Thymus (tissue), 11 donors: Measurements from ENCODE around the gene MAGI2. TPM values are rescaled to one million over a fixed set of nuclear protein-coding genes. Genes with fewer than 3 reads are reported as not detected.
"Not testable (repeated sequence)": the region's sequence is repeated elsewhere in the genome, so short reads cannot be mapped to it uniquely, and the experiment has no call there.

ENCODE experiments used
- DNase-seq, 9 donors: peaks; one replicate each; pipeline ENCODE4 v3.0.0-alpha.2; 2013; ENCODE audit warnings: low spot score in 9 of 9, low read depth in 6 of 9, missing footprints in 1 of 9
- H3K27ac ChIP-seq, 2 donors: one replicate each; pipeline ENCODE4 v1.5.1; 2013; ENCODE audit warnings: control low read depth in 1 of 2, low read depth in 1 of 2, low read length in 1 of 2, mild to moderate bottlenecking in 1 of 2, moderate library complexity in 1 of 2
- H3K27me3 ChIP-seq, 2 donors: one replicate each; pipeline ENCODE4 v1.5.1; 2013; ENCODE audit warnings: low read length in 1 of 2; ENCODE audit not compliant: control insufficient read depth in 2 of 2, insufficient read depth in 1 of 2
- H3K36me3 ChIP-seq, 2 donors: one replicate each; pipeline ENCODE4 v1.5.1; 2013; ENCODE audit warnings: low read length in 1 of 2, mild to moderate bottlenecking in 1 of 2, moderate library complexity in 1 of 2; ENCODE audit not compliant: control insufficient read depth in 2 of 2, insufficient read depth in 2 of 2
- H3K4me1 ChIP-seq, 2 donors: one replicate each; pipeline ENCODE4 v1.5.1; 2013; ENCODE audit warnings: low read length in 2 of 2; ENCODE audit not compliant: control insufficient read depth in 2 of 2, insufficient read depth in 2 of 2
- H3K4me3 ChIP-seq, 2 donors: one replicate each; pipeline ENCODE4 v1.5.1; 2013; ENCODE audit warnings: low read length in 2 of 2, control low read depth in 1 of 2, mild to moderate bottlenecking in 1 of 2
- H3K9me3 ChIP-seq, 2 donors: one replicate each; pipeline ENCODE4 v1.5.1; 2013; ENCODE audit warnings: low read length in 1 of 2, mild to moderate bottlenecking in 1 of 2; ENCODE audit not compliant: control insufficient read depth in 2 of 2, insufficient read depth in 1 of 2
- WGBS: extraction: QIAGEN DNeasy Blood & Tissue Kit; methylation state at CpG from one replicate; pipeline ENCODE4 v1.1.7; 2013; 5-methylcytosine and 5-hydroxymethylcytosine counted together
- polyA plus RNA-seq: library from polyadenylated mRNA; stranded (reverse); fragments of 200-250 nt; gene quantifications from one replicate; pipeline ENCODE4 v1.2.3, GENCODE V29; 2013
- total RNA-seq: library from RNA; stranded (reverse); fragments of 120-200 nt; gene quantifications from one replicate; pipeline ENCODE4 v1.2.4, GENCODE V29; 2013
- donor health status: healthy.

The MAGI2 gene
- total and polyA plus RNA-seq, 2 donors = 0.42 to 1.7 TPM

DNA sequence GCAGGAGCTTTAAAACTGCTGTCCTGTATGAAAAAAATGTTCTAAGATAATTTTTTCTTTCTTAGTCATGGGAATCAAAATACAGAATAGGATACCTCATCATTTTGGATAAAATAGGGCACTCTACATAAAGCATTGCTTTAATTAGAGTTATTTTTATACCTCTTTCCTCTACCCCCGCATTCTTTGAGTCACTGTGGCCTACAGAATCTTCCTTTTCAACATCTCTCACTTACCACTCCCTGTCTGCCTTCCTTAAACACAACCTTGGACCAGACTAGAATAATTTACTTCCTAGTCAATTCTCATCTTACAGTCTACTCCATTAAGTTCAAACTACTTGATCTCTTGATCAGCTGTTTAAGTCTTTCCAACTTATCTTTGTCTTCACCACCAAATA is 1192.6 kb downstream of the MAGI2 start:
- Histone ChIP-seq H3K9me3 (no peaks in the 10 kb centered on the region), H3K36me3 (no peaks in the 10 kb centered on the region), H3K4me1 (no peaks in the 10 kb centered on the region), H3K4me3 (no peak overlapping the region), H3K27me3 (no peaks in the 10 kb centered on the region), H3K27ac (no peak overlapping the region)
- no peak for DNase-seq
- WGBS = 83% methylated on average over 1 of the region's 1 CpG

DNA sequence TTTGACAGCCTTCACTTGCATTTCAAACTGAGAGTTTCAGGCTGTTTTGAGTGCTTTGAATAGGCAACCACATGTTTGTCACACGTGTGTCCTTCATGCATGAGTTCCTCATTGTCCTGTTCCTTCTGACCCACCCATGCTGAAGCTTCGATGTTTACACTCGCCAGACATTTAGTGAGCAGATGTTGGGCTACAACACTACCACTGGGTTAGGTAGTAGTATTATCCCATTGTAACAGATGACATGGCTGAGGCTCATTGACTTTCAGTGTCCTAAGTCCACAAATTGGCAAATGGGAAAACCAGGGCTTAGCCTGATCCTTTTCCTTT is 1198.8 kb downstream of the MAGI2 start:
- Histone ChIP-seq H3K36me3 (no peaks in the 10 kb centered on the region), H3K9me3 (no peaks in the 10 kb centered on the region), H3K27ac (no peak overlapping the region), H3K27me3 (no peaks in the 10 kb centered on the region), H3K4me1 (no peaks in the 10 kb centered on the region), H3K4me3 (no peak overlapping the region)
- 88% methylated on average over 3 of the region's 3 CpGs for WGBS
- no peak for DNase-seq

DNA sequence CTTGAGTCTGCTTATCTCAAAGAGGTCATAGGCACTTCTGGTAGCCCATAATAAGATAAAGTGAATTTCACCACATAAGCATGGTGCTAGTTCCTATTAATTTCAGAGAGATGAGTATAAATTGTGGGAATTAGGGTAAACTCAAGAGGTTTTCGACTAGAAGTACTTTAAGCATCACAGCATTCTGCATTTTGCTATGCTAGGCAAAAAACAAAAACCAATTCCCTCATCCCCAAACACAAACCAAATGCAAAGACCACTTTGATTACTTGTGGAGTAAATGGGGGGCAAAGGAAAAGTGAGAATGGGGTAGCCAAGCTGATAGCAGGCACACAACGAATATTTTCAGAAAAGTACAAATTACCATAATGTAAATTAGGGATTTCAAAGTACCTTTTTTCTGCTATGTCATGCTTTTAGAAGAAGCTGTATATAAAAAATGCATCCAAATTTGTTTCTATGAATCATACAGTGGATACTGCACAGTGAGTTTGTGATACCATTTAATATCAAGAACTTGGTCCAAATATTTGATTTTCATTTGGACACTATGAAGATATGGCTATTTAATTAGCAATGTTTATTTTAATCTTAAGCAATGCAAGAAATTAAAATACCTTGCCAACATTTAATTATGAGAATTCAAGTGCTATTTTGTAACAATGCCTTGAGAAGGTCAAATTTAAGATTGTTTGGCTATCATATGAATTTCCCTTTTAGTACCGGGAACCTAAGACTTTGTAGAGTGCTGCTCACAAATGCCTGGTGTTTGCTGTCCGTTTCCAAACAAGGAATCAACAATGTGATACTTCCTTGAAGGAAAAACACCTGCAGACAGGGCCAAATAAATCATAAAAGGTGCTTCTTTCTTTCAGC is 1199.4 kb downstream of the MAGI2 start:
- Histone ChIP-seq H3K27ac (no peak overlapping the region), H3K4me1 (no peaks in the 10 kb centered on the region), H3K9me3 (no peaks in the 10 kb centered on the region), H3K27me3 (no peaks in the 10 kb centered on the region), H3K36me3 (no peaks in the 10 kb centered on the region), H3K4me3 (no peak overlapping the region)
- no peak for DNase-seq
- WGBS = 86% methylated on average over 4 of the region's 4 CpGs

DNA sequence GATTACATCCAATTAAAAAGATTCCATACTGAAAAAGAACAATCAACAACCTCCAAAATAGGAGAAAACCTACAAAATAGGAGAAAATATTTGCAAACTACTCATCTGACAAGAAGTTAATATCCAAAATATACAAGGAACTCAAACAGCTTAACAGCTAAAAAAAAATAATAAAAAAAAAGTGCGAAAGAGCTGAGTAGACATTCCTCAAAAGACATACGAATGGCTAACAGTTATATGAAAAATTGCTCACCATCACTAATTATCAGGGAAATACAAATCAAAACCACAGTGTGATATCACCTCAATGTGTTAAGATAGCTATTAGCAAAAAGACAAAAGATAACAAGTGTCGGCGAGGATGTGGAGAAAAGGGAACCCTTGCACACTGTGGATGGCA is 1204.6 kb downstream of the MAGI2 start:
- Histone ChIP-seq H3K27me3 (no peaks in the 10 kb centered on the region), H3K9me3 (peaks cover 0 to 8% of the 10 kb centered on the region in 2 donors), H3K36me3 (no peaks in the 10 kb centered on the region), H3K27ac (no peak overlapping the region), H3K4me3 (no peak overlapping the region), H3K4me1 (no peaks in the 10 kb centered on the region)
- DNase-seq = no peak
- WGBS = 99% methylated on average over 4 of the region's 4 CpGs

DNA sequence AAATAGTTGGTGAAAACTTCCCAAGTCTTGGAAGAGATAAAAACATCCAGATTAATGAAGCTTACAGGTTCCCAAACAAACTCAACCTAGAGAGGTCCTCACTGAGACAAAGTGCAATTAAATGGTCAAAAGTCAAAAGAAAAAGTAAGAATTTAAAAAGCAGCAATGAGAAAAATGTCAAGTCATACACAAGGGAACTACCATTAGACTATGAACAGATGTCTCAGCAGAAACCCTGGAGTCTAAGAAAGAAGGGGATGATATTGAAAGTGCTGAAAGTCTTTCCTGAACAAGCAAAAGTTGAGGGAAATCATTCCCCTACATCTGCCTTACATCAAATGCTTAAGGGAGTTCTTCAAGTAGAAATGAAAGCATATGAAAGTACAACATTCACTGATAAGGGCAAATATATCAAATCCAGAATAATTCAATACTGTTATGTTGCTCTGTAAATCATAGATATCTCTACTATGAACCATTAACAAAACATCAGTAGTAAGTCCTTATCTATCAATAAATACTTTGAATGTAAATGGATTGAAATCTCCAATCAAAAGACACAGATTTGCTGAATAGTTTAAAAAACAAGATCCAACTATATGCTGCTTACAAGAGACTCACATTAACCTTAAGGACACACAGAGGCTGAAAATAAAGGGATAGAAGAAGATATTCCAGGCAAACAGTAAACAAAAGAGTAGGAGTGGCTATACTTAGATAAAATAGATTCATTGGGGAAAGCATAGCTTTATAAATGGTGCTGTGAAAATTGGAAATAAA is 1205.4 kb downstream of the MAGI2 start:
- H3K9me3 ChIP-seq = peaks cover 0 to 8% of the 10 kb centered on the region in 2 donors
- DNase-seq = no peak
- H3K27ac ChIP-seq = no peak overlapping the region
- H3K27me3 ChIP-seq = no peaks in the 10 kb centered on the region
- no peak overlapping the region for H3K4me3 ChIP-seq
- H3K36me3 ChIP-seq = no peaks in the 10 kb centered on the region
- H3K4me1 ChIP-seq = no peaks in the 10 kb centered on the region

DNA sequence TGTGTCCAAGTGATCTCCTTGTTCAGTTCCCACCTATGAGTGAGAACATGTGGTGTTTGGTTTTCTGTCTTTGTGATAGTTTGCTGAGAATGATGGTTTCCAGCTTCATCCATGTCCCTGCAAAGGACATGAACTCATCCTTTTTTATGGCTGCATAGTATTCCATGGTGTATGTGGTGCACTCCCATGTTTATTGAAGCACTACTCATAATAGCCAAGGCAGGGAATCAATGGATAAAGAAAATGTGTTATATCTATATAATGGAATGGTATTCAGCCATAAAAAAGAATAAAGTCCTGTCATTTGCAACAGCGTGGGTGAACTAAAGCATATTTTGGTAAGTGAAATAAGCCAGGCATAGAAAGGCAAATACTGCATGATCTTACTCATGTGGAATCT is 1213.3 kb downstream of the MAGI2 start:
- WGBS = 99% methylated on average over 1 of the region's 1 CpG

DNA sequence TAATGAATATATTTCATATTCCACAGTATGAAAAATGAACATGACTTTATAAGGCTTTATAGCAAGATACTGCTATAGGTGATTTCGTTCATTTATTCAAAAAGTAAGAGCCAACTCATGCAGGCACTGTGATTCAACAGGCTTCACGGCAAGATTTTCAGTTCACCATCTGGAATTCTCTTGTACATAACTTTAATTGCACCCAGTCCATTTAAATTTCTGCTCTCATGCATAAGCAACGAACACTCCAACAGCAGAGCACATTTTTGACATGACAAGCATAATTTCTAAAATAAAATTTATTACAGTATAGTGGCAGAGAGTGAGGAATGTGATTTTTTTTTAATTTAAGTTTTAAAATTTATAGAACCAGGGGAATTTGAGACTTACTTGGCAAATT is 1218.8 kb downstream of the MAGI2 start:
- Histone ChIP-seq H3K4me3 (no peak overlapping the region), H3K27ac (no peak overlapping the region), H3K27me3 (no peaks in the 10 kb centered on the region), H3K4me1 (no peaks in the 10 kb centered on the region), H3K36me3 (no peaks in the 10 kb centered on the region), H3K9me3 (no peaks in the 10 kb centered on the region)
- 83% methylated on average over 3 of the region's 3 CpGs for WGBS
- DNase-seq = no peak

More for the DNA sequence above, 1213.3 kb downstream of the MAGI2 start:
- H3K4me3 ChIP-seq, H3K27ac ChIP-seq, H3K4me1 ChIP-seq, DNase-seq, H3K27me3 ChIP-seq, H3K9me3 ChIP-seq, H3K36me3 ChIP-seq: not testable (repeated sequence)

DNA sequence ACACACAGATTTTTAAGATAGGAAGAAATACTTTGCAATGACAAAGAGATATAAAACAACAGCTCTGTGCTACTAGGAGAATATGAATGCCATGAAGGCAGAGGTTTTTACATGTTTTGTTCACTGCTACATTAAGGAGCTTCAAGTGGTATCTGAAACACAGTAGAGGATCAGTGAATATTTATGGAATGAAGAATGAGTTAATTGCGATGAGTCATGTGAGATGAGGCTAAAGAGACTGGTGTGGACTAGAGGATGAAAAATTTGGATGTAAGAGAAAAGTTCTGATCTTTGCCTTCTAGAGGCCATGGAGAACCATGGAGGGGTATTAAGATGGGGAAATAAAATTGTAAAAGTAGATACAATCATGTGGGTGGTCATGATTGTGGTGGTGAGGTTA is 1220.7 kb downstream of the MAGI2 start:
- H3K27ac ChIP-seq = no peak overlapping the region
- 97% methylated on average over 1 of the region's 1 CpG for WGBS
- no peaks in the 10 kb centered on the region for H3K27me3 ChIP-seq
- H3K4me3 ChIP-seq = no peak overlapping the region
- H3K9me3 ChIP-seq = no peaks in the 10 kb centered on the region
- H3K36me3 ChIP-seq = no peaks in the 10 kb centered on the region
- DNase-seq = no peak
- H3K4me1 ChIP-seq = no peaks in the 10 kb centered on the region

DNA sequence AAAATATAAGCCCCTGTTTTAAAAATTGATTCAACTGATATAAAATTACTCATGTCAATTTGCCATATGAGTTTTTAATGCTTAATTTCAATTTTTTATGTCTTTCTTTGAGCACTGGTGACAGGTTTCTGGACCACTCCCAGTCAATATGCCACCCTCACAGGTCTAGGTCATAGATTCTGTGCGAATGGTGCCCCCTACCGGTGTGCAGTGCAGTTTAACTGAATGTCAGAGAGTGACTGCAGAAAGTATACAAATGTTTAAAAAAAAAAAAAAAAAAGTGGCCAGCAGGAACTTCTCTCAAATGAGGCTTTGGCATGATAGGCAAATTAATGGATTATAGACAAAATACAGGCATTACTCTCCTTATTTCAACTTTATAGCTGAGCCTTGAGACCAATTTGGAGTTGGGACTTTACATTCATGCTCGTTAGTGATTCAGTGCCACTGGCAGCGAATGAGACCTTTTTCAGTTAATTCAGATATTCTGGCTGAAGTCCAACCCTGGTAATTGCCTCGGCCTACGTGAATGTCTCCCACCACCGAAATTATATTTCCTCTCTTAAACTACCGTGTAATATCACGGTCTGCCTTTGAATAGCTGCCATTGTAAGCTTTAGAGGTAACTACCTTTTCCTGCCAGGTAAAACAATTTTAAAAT is 1227.3 kb downstream of the MAGI2 start:
- DNase-seq = no peak
- H3K27ac ChIP-seq = no peak overlapping the region

More for the DNA sequence above, 1227.3 kb downstream of the MAGI2 start:
- Histone ChIP-seq H3K9me3 (no peaks in the 10 kb centered on the region), H3K4me3 (no peak overlapping the region), H3K27me3 (no peaks in the 10 kb centered on the region), H3K4me1 (no peaks in the 10 kb centered on the region), H3K36me3 (no peaks in the 10 kb centered on the region)
- WGBS = 68% methylated on average over 9 of the region's 9 CpGs
